Measurements from ENCODE around the gene FBRS.
A peak's percentile ranks its signal among the peaks of the same experiment; 100 is the strongest.
"Not testable (repeated sequence)": the region's sequence is repeated elsewhere in the genome, so short reads cannot be mapped to it uniquely, and the experiment has no call there.

Gene FBRS

GRCh38 chr16:30665830-30666190 is 7.6 kb downstream of the FBRS start:
- no peak for DNase-seq

GRCh38 chr16:30666681-30667080 is 8.4 kb downstream of the FBRS start:
- DNase-seq: no peak

- DNase-seq: no peak
Measured at GRCh38 chr16:30667361-30667905, 9.2 kb downstream of the FBRS start.

GRCh38 chr16:30668393-30668792 is 10.2 kb downstream of the FBRS start:
- no peak for DNase-seq

- DNase-seq: no peak
Measured at GRCh38 chr16:30669026-30669902, 11.0 kb downstream of the FBRS start.

GRCh38 chr16:30669903-30670824 is 11.9 kb downstream of the FBRS start:
- no peak for DNase-seq

GRCh38 chr16:30675143-30675542 is 16.9 kb downstream of the FBRS start:
- DNase-seq: no peak

- no peak for DNase-seq
Measured at GRCh38 chr16:30677931-30678585, 19.8 kb downstream of the FBRS start.

- no peak for DNase-seq
Measured at GRCh38 chr16:30678586-30678970, 20.3 kb downstream of the FBRS start.

- no peak for DNase-seq
Measured at GRCh38 chr16:30680326-30680725, 22.1 kb downstream of the FBRS start.

GRCh38 chr16:30688701-30689100 is 30.5 kb downstream of the FBRS start:
- DNase-seq: no peak

- no peak for DNase-seq
Measured at GRCh38 chr16:30691907-30692306, 33.7 kb downstream of the FBRS start.

- no peak for DNase-seq
Measured at GRCh38 chr16:30692396-30693064, 34.3 kb downstream of the FBRS start.

- DNase-seq: no peak
Measured at GRCh38 chr16:30694926-30695693, 36.9 kb downstream of the FBRS start.

- DNase-seq: not testable (repeated sequence)
Measured at GRCh38 chr16:30696646-30697045, 38.4 kb downstream of the FBRS start.

GRCh38 chr16:30697264-30698138 is 39.3 kb downstream of the FBRS start:
- DNase-seq: peak; percentile 96

- peak; percentile 91 for DNase-seq
Measured at GRCh38 chr16:30698139-30698815, 40.0 kb downstream of the FBRS start.

- DNase-seq: peak; percentile 78
Measured at GRCh38 chr16:30698816-30699614, 40.8 kb downstream of the FBRS start, which contains the start of gene SRCAP. SRCAP (plus strand) TSS chr16:30699171; CDS start chr16:30700825, 1,654 bp downstream.

GRCh38 chr16:30699615-30700099 is 41.4 kb downstream of the FBRS start:
- no peak for DNase-seq
